CD4-positive, alpha-beta T cell treated with Interleukin-15 for 1 hour (primary cell): ENCODE measurements around the gene NPBWR2.

Source experiments
- DNase-seq: peaks from one replicate; pipeline ENCODE4 v3.0.0-alpha.2; 2020

Gene NPBWR2

GRCh38 chr20:64053841-64054661 is 53.3 kb downstream of the NPBWR2 start:
- no peak for DNase-seq
